ENCODE results near the gene RNASE11.

The RNASE11 gene

DNA sequence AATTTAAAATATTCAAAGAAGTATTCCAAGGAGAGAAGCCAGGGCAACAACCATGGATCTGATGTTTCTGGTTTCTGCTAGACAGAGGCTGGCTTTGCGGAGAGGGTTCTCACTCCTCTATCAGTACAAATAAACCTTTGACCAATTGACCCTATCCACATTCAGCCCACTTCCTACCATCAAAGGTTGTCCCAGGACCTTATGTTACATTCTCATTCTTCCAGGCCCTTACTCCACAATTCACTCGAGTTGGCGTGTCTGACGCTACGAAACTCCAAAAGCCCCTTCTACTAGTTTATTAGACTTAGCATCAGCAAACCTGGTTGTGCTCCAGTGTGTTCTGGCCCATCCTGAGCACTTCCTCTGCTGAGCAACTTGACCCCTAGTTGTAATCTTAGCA lies 28.2 kb upstream of the RNASE11 start:
- Histone ChIP-seq H3K4me2 (ENCODE audit: low read length) (no peak overlapping the region), H3K79me2 (ENCODE audit: control insufficient read depth, low read length) (no peaks in the 10 kb centered on the region), H3K27ac (ENCODE audit: low read depth, low read length) (no peak overlapping the region), H3K4me3 (ENCODE audit: low read length) (no peak overlapping the region), H3K9me2 (replicated peaks; ENCODE audit: control insufficient read depth, low read length) (no peaks in the 10 kb centered on the region), H3F3A (ENCODE audit: control insufficient read depth, insufficient read depth) (peaks cover 19% of the 10 kb centered on the region), H3K4me1 (ENCODE audit: control insufficient read depth, low read length) (peaks cover 42% of the 10 kb centered on the region), H4K20me1 (ENCODE audit: control insufficient read depth, insufficient read depth, low read depth, low read length) (0 out of 2 replicates have a peak, but pooled peaks cover 4% of the 10 kb centered on the region), H3K27me3 (ENCODE audit: control insufficient read depth, low read length) (peaks cover 18% of the 10 kb centered on the region), H3K36me3 (ENCODE audit: control insufficient read depth, low read length) (no peaks in the 10 kb centered on the region), H3K9me3 (ENCODE audit: control insufficient read depth, insufficient read depth, low read length) (no peaks in the 10 kb centered on the region)
- no peak for TF ChIP-seq EZH2phosphoT487 (IDR thresholded peaks at IDR 0.05; ENCODE audit: borderline replicate concordance, low read length)
- TF ChIP-seq, protein P1, sequence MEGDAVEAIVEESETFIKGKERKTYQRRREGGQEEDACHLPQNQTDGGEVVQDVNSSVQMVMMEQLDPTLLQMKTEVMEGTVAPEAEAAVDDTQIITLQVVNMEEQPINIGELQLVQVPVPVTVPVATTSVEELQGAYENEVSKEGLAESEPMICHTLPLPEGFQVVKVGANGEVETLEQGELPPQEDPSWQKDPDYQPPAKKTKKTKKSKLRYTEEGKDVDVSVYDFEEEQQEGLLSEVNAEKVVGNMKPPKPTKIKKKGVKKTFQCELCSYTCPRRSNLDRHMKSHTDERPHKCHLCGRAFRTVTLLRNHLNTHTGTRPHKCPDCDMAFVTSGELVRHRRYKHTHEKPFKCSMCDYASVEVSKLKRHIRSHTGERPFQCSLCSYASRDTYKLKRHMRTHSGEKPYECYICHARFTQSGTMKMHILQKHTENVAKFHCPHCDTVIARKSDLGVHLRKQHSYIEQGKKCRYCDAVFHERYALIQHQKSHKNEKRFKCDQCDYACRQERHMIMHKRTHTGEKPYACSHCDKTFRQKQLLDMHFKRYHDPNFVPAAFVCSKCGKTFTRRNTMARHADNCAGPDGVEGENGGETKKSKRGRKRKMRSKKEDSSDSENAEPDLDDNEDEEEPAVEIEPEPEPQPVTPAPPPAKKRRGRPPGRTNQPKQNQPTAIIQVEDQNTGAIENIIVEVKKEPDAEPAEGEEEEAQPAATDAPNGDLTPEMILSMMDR (IDR thresholded peaks at IDR 0.05; ENCODE audit: low read depth, low read length, poor library complexity, severe bottlenecking) = no peak

DNA sequence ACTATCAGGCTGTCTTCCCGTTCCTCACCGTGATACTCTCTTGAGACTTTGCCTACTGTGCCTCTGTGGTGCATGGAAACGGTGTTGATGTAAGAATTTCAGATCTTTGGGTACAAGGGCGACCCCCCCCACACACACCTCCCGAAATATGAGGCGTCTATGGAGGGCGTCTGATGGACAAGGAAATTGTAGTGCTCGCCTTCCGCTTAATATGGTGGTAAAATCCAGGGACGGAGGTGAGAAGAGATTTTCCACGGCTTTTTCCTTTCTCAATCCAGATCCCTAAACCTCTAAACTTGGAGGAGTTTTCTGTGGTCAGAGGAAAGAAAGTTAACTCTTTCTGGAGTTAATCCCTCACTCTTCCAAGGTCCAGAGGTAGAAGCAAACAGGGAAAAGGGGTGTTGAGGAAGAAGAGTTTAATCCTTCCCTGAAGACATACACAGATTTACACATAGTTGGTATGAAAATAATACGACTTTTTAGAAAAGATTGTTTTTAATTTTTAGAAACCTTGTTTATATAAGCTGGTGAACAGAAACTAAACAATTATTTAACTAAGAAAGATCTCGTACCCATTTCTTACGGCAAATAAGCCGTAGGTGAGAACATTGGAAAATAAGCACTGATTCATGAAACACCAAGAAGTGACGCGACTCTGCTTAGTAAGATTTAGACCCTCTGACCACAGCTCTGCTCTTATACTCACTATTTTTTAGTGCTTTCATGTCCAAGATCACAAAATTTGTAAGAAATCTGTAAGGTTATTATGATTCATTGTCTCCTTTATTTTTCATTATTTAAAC lies 26.4 kb upstream of the RNASE11 start:
- H3K27ac ChIP-seq (ENCODE audit: low read depth, low read length) = no peak overlapping the region
- no peaks in the 10 kb centered on the region for H3K79me2 ChIP-seq (ENCODE audit: control insufficient read depth, low read length)
- peak overlapping the region; percentile 77 for H3K4me3 ChIP-seq (ENCODE audit: low read length)
- H3K36me3 ChIP-seq (ENCODE audit: control insufficient read depth, low read length) = no peaks in the 10 kb centered on the region
- peaks cover 19% of the 10 kb centered on the region for H3F3A ChIP-seq (ENCODE audit: control insufficient read depth, insufficient read depth)
- peaks cover 26% of the 10 kb centered on the region for H3K27me3 ChIP-seq (ENCODE audit: control insufficient read depth, low read length)
- H4K20me1 ChIP-seq (ENCODE audit: control insufficient read depth, insufficient read depth, low read depth, low read length) = 0 out of 2 replicates have a peak, but pooled peaks cover 4% of the 10 kb centered on the region
- TF ChIP-seq, protein P1 (IDR thresholded peaks at IDR 0.05; ENCODE audit: low read depth, low read length, poor library complexity, severe bottlenecking) = no peak
- no peak for TF ChIP-seq EZH2phosphoT487 (IDR thresholded peaks at IDR 0.05; ENCODE audit: borderline replicate concordance, low read length)
- no peaks in the 10 kb centered on the region for H3K9me2 ChIP-seq (replicated peaks; ENCODE audit: control insufficient read depth, low read length)
- H3K4me1 ChIP-seq (ENCODE audit: control insufficient read depth, low read length) = peaks cover 53% of the 10 kb centered on the region
- H3K4me2 ChIP-seq (ENCODE audit: low read length) = peak overlapping the region; percentile 89
- no peaks in the 10 kb centered on the region for H3K9me3 ChIP-seq (ENCODE audit: control insufficient read depth, insufficient read depth, low read length)

DNA sequence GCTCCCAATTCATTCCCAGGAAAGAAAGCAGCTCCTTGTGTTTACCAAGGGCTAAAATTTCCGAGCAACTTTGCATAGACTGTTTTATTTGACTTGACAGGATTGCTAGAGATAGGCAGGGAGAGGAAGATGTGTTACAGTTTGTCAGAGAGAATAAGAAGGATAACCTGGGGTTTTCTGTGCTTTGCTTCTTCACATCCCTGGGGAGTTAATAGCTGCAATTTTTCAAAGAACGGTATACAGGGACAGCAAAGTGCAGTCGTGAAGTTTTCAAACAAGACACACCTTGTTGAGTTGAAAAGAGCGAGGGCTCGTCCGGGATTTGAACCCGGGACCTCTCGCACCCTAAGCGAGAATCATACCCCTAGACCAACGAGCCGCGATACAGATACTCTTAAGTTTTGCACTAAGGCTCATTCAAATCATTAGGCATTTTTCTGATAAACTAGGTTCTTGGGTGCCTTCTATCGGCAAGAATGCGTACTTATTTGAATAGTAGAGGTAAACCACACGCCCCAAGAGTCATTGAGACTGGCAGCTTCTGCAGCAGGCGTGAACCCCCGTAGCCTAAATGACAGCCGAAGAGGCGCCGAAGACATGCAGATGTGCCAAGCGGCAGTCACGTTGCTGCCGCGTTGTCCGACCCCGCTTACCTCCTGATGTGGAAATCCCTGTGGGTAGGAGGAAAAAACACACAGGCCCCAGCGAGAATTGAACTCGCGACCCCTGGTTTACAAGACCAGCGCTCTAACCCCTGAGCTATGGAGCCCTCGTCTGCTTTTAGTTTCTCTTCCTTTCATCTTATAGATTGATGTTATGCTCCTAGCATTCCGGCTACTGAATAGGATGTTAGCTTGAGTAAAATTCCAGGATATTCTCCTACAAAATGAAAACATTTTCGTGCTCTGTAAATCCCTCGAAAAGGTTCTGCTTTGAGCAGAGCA lies 25.6 kb upstream of the RNASE11 start:
- H3K9me2 ChIP-seq (replicated peaks; ENCODE audit: control insufficient read depth, low read length) = no peaks in the 10 kb centered on the region
- TF ChIP-seq, protein P1 (IDR thresholded peaks at IDR 0.05; ENCODE audit: low read depth, low read length, poor library complexity, severe bottlenecking) = peak; percentile 78
- 0 out of 2 replicates have a peak, but pooled peaks have one; percentile 47 for TF ChIP-seq EZH2phosphoT487 (IDR thresholded peaks at IDR 0.05; ENCODE audit: borderline replicate concordance, low read length)
- H3K79me2 ChIP-seq (ENCODE audit: control insufficient read depth, low read length) = no peaks in the 10 kb centered on the region
- peak overlapping the region; percentile 77 for H3K4me3 ChIP-seq (ENCODE audit: low read length)
- H3K9me3 ChIP-seq (ENCODE audit: control insufficient read depth, insufficient read depth, low read length) = no peaks in the 10 kb centered on the region
- peaks cover 19% of the 10 kb centered on the region for H3F3A ChIP-seq (ENCODE audit: control insufficient read depth, insufficient read depth)
- H3K4me1 ChIP-seq (ENCODE audit: control insufficient read depth, low read length) = peaks cover 60% of the 10 kb centered on the region
- H3K27me3 ChIP-seq (ENCODE audit: control insufficient read depth, low read length) = peaks cover 22% of the 10 kb centered on the region
- no peaks in the 10 kb centered on the region for H3K36me3 ChIP-seq (ENCODE audit: control insufficient read depth, low read length)
- H4K20me1 ChIP-seq (ENCODE audit: control insufficient read depth, insufficient read depth, low read depth, low read length) = 0 out of 2 replicates have a peak, but pooled peaks cover 4% of the 10 kb centered on the region
- H3K27ac ChIP-seq (ENCODE audit: low read depth, low read length) = peak overlapping the region; percentile 26; the same call in 1 of the 2 replicates
- H3K4me2 ChIP-seq (ENCODE audit: low read length) = peak overlapping the region; percentile 89
